Kidney epithelial cell (primary cell): ENCODE data around the gene MICAL3. TPM values are rescaled to one million over a fixed set of nuclear protein-coding genes. Genes with fewer than 3 reads are reported as not detected.

Source experiments
- DNase-seq: peaks from one replicate; pipeline ENCODE4 v3.0.0-alpha.2; 2010; ENCODE audit warnings: low read depth
- H3K27me3 ChIP-seq: 2 replicates; pipeline ENCODE4 v1.6.0; 2011; ENCODE audit warnings: low read length; ENCODE audit not compliant: control insufficient read depth, insufficient read depth
- H3K36me3 ChIP-seq: 2 replicates; pipeline ENCODE4 v1.5.1; 2011; ENCODE audit warnings: low read length; ENCODE audit not compliant: control insufficient read depth, insufficient read depth
- H3K4me3 ChIP-seq: 2 replicates; pipeline ENCODE4 v1.5.1; 2011; ENCODE audit warnings: low read depth, mild to moderate bottlenecking, control low read depth, low read length
- total RNA-seq: library from RNA; depleted of rRNA; stranded (reverse); fragments of >200 nt; gene quantifications from 2 replicates; pipeline ENCODE4 v1.2.3, GENCODE V29; 2015
- TF ChIP-seq, protein P1 (sequence below): IDR thresholded peaks from 2 replicates; pipeline ENCODE4 v1.5.1; 2011; ENCODE audit warnings: mild to moderate bottlenecking, moderate library complexity, low read length, control low read depth, inconsistent platforms; ENCODE audit not compliant: insufficient read depth, poor library complexity, severe bottlenecking

Gene MICAL3
- total RNA-seq, 1 donor from 2014 or later: 38.9 TPM

DNA sequence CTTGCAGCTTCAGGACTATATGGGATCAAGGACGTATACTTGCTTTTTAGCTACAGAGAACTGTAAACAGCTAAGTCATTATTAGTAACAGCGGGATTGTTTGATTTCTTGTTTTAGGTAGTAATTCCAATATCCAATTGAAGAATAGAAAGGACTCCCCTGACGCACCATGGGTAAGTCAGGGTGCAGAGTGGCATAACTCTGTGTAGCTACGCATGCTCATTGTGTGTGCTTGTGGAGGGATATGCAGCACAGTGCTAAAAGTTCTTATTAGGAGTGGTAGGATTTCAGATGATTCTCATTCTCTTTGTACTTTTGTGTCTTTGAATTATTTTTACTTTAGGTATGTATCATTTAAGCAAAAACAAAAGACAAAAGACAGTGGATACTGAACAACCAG, 45.7 kb upstream of the MICAL3 start:
- TF ChIP-seq, protein P1, sequence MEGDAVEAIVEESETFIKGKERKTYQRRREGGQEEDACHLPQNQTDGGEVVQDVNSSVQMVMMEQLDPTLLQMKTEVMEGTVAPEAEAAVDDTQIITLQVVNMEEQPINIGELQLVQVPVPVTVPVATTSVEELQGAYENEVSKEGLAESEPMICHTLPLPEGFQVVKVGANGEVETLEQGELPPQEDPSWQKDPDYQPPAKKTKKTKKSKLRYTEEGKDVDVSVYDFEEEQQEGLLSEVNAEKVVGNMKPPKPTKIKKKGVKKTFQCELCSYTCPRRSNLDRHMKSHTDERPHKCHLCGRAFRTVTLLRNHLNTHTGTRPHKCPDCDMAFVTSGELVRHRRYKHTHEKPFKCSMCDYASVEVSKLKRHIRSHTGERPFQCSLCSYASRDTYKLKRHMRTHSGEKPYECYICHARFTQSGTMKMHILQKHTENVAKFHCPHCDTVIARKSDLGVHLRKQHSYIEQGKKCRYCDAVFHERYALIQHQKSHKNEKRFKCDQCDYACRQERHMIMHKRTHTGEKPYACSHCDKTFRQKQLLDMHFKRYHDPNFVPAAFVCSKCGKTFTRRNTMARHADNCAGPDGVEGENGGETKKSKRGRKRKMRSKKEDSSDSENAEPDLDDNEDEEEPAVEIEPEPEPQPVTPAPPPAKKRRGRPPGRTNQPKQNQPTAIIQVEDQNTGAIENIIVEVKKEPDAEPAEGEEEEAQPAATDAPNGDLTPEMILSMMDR: no peak
- Histone ChIP-seq H3K27me3 (no peaks in the 10 kb centered on the region), H3K4me3 (no peak overlapping the region), H3K36me3 (no peaks in the 10 kb centered on the region)
- no peak for DNase-seq

DNA sequence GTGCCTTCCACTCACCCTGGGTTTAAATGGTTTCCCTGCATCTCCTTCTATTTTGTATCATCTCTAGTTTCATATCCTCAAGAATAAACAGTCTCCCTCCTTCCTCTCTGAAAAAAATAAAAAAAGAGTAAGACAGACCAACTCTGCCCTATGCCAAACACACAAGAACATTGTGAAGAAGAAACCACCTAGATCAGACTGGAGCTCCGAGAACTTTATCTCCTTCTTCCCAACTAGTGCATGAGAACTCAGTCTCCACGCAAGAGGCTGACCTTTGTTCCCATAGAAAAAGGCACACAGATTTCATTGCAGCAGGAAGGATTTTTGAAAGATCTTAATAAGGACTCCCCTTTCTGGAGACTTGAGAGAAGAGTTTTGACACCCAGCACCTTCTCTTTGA, 44.7 kb upstream of the MICAL3 start:
- no peak overlapping the region for H3K4me3 ChIP-seq
- TF ChIP-seq, protein P1: no peak
- no peak for DNase-seq
- H3K27me3 ChIP-seq: no peaks in the 10 kb centered on the region
- no peaks in the 10 kb centered on the region for H3K36me3 ChIP-seq

DNA sequence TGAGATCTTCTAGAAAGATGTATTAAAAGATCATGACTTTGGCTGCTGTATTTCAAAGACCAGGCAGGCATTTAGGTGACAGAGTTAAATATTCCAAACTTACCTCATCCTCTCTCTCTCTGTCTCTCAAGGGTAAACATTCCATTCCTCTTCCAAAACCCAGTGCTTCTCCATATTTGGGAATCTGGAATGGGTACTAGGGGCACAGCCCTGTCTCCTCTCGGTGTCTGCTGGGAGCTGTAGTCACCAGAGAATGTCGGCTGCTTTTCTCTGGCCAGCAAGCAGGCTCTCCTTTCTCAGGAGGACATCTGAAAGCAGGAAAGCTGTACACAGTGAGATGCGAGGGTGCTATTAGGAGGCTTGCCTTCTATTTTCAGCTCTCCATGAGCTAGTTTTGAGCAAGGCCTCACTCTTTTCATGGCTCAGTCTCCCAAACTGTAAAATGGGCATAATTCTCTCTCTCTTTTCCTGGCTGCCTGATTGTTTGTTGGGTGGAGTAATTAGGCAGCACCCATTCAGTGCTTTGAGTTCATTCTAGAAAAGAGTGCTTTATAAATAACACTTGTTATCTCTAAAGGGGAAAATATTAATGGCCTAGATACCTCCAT, 44.1 kb upstream of the MICAL3 start:
- H3K4me3 ChIP-seq: no peak overlapping the region
- no peaks in the 10 kb centered on the region for H3K27me3 ChIP-seq
- no peak for DNase-seq
- H3K36me3 ChIP-seq: no peaks in the 10 kb centered on the region
- TF ChIP-seq, protein P1: no peak

DNA sequence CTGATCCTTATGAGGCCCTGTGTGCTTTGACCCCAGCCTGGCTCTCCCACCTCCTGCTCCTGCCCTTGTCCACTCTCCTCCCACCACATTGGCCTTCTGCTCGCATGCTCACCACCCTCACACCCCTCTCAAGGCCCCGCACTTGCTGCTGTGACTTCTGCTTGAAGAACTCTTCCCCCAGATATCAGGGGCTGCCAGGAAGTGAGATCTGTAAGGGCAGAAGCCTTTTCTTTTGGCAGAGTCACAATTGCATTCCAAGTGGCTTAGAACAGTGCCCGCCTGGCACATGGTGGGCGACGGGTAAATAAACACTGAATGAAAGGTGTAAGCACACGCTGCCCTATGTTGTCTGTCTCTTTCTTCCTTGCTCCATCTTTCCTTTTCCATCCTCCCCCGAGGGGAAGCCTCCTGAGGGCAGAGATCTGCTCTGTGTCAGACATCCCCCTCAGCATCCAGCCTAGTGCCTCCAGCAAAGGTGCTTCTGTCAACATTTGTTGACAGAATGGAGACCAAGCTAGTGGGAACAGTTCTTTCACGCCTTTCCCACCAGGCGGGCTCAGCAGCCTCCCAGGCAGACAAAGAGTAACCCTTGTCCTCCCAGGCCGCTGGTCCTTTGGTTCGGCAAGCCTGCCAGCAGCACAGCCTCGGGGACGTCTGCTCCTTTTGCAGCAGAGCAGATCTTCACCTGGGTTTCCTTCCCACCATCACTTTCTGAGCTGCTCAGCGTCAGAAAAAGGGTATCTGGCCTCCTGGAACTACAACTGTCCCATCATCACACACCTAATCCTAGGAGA, 43.4 kb upstream of the MICAL3 start:
- H3K4me3 ChIP-seq: no peak overlapping the region
- H3K36me3 ChIP-seq: no peaks in the 10 kb centered on the region
- TF ChIP-seq, protein P1: no peak
- H3K27me3 ChIP-seq: no peaks in the 10 kb centered on the region
- DNase-seq: no peak

DNA sequence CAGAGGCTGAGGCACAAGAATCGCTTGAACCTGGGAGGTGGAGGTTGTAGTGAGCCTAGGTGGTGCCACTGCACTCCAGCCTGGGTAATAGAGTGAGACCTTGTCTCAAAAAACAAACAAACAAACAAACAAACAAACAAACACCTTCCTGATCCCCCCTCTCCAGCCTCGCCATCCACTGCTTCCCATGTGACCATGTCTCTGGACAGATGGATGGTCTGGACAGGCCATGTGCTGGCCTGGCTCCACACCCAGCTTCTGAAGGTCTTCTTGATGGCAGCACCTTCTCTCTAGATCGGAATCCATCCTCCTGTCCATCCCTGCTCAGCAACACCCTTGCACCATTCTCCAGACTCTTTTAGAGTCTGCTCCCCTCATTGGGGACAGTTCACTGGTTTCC, 42.8 kb upstream of the MICAL3 start:
- TF ChIP-seq, protein P1: no peak
- no peak overlapping the region for H3K4me3 ChIP-seq
- no peak for DNase-seq

More for the DNA sequence above, 42.8 kb upstream of the MICAL3 start:
- H3K27me3 ChIP-seq: no peaks in the 10 kb centered on the region
- no peaks in the 10 kb centered on the region for H3K36me3 ChIP-seq
